GM19328 (cell line): ENCODE measurements around the gene TCERG1.
"Not testable (repeated sequence)": the region's sequence is repeated elsewhere in the genome, so short reads cannot be mapped to it uniquely, and the experiment has no call there.

Experiments
- ATAC-seq: cut with Tn5 transposase; IDR thresholded peaks from one replicate; pipeline ENCODE4 v1.9.1; 2021; ENCODE audit warnings: mild to moderate bottlenecking, moderate library complexity; ENCODE audit not compliant: unreplicated experiment

The TCERG1 gene

GRCh38 chr5:146516151-146516475 lies 69.0 kb downstream of the TCERG1 start, which contains the start of gene GPR151:
Gene GPR151, minus strand, starts transcription at chr5:146516190. Its CDS starts 77 bp downstream, at chr5:146516113.
- ATAC-seq, result no peak

DNA sequence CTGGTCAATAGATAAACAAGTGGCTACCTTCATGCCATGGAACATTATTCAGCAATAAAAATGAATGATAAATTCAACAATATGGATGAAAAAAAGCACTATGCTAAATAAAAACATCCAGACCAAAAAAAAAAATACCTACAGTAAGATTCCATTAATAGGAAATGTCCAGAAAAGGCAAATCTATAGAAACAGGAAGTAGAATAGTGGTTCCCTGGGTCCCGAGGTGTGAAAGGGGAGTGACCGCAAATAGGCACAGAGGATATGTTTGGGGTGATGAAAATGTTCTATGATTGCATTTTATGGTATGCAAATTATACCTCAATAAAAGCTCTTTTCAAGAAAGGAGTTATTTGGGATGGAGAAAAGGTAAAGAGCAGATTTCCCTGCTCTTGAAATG lies 72.4 kb downstream of the TCERG1 start:
- no peak for ATAC-seq

DNA sequence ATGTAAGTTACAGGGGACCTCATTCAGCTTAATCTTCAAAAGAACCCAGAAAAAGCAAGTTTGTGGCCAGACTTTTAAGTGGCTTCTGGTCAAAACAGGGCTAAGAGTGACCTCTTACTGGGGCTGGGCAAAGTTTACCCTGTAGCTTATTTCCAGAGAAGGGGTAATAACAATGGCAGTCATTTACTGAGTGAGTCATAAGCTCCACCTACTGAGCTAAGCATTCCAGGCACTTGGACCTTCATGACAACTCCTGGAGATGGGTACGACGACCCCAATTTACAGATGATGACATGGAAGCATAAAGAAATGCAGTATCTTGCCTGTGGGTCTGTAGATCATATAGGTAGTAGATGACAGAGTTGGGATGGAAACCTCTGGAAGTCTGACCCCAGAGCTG lies 73.6 kb downstream of the TCERG1 start:
- no peak for ATAC-seq

GRCh38 chr5:146521403-146522106 lies 74.4 kb downstream of the TCERG1 start:
- ATAC-seq, result no peak

DNA sequence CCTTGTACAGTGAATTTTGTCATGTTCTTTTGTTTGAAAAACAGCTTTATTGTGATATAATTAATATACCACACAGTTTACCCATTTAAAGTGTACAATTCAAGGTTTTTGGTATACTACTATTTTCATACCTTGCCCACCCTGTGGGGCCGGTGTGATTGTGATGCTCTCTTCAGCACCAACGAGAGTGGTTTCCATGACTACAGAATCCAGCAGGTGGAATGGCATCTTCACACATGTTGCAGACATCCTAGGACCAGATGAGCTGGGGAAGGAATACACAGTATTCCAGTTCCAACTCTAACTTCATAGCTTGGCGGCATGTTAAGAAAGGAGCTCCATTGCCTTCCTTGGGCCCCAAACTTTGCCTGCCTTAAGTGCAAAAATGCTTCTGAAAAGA lies 76.6 kb downstream of the TCERG1 start:
- no peak for ATAC-seq

GRCh38 chr5:146527785-146528184 lies 80.7 kb downstream of the TCERG1 start:
- ATAC-seq, result no peak

GRCh38 chr5:146528236-146528635 lies 81.1 kb downstream of the TCERG1 start:
- no peak for ATAC-seq

- no peak for ATAC-seq
Observed at GRCh38 chr5:146529984-146530383, 82.9 kb downstream of the TCERG1 start.

GRCh38 chr5:146533260-146533857 lies 86.2 kb downstream of the TCERG1 start:
- peak; percentile 96 for ATAC-seq

GRCh38 chr5:146533882-146534281 lies 86.7 kb downstream of the TCERG1 start:
- ATAC-seq, result no peak

DNA sequence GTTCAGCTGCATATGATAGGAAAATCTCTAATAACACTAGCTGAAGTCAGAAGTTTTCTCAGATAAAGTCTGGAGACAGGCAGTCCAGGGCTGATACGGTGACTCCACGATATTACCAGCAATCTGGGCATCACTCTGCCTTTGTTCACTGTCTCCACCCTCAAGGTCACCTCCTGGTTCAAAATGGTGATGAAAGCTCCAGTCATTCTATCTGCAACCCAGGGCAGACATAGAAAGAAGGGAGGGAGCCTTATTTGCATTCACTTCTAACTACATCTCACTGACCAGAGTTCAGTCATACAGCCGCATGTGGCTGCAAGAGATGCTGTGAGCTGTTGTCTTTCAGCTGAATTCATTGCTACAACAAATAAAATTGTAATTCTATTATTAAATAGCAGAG lies 91.3 kb downstream of the TCERG1 start:
- no peak for ATAC-seq

- ATAC-seq, result no peak
Observed at GRCh38 chr5:146539973-146540372, 92.8 kb downstream of the TCERG1 start.

- ATAC-seq, result no peak
Observed at GRCh38 chr5:146540414-146540813, 93.3 kb downstream of the TCERG1 start.

DNA sequence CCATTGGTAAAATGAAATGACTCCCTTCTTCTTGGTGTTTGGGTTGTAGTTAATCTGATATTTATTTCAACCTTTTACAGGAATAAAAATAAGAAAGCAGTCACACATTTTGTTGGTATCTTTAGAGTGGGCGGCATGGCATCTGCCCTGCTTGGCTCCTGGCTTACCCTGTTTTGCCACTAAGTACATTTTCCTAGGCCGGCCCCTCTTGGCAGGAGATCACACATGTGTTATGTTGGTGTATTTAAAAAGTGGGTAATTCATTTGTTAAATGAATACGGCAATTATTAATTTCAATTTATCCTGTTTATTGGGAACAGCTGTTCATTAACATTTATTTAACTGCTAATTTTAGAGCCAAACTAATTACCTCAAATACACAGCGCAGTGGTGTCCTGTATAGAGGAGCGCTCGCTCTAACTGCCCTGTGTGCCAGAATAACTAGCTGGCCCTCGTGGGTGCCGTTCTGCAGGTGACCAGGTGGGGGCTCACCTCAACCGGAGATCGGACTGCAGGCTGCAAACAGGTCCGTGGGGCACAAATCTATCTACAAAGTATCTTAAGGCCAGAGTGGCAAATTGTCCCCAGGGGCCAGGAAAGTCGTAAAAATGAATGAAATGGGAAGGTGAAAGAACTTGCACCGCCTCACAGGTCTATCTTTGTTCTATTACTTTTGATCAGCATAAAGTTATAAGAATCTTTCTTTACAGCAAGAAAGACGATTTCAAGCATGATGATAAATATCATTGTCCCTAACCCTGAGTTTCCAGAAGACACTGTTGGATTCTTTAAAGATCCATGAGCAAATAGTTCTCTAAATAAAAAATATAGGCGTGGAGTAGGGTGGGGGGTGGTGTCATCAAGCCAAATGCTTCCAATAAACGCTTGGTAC lies 95.1 kb downstream of the TCERG1 start:
- ATAC-seq, result peak; percentile 99

DNA sequence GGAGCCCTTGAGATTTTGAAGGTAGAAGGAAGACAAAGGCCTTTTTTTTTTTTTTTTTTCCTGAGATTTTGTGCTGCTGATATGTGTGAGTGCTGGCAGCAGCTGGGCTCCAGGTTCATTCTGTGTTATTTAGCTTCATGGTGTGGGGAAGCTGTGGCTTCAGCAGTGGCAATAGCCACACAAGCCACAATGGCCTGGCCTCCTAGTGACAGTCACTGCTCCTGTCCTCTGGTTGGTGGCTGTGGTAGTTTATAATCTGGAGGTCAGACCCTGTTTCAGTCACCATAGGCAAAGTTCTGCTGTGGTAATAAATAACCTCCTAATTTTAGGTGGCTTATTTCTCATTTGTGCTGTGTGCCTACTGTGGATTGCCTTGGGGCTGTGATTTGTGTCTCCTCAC lies 97.1 kb downstream of the TCERG1 start:
- ATAC-seq, result no peak

GRCh38 chr5:146548781-146549449 lies 101.8 kb downstream of the TCERG1 start:
- no peak for ATAC-seq

DNA sequence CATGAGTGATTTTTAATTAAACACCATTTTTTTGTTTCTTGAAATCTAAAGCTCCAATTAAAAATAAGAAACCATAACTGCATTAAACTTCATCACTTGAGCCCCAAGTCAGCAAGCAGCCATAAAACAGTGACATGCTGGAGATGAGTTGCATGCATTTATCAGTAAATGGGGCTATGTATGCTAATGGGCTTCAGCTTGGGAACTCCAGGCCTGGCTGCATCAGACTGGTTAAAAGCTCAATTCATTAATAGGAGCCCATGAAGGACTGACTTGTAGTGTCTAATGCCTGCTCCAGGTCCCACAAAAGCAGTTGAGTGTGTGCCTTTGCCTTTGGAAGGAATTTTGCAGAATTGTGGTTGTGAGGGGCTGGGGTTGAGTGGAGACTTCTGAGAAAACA lies 102.5 kb downstream of the TCERG1 start:
- ATAC-seq, result no peak

DNA sequence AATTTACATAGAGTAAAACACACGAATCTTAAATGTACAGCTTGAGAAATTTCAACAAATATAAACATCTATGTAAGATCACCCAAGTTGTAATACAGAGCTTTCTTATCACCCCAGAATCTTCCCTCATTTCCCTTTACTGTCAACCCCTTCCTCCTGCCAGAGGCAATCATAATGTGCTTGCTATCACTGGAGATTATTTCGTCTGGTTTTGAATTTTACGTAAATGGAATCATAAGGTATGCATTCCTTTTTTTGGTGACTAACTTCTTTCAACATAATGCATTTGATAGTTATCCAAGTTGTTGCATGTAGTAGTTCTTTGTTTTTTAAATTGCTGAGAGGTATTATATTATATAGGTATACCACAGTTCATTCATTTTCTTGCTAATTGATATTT lies 106.3 kb downstream of the TCERG1 start:
- ATAC-seq, result no peak

- ATAC-seq, result not testable (repeated sequence)
Observed at GRCh38 chr5:146556884-146557283, 109.8 kb downstream of the TCERG1 start.

GRCh38 chr5:146560205-146560812 lies 113.2 kb downstream of the TCERG1 start:
- ATAC-seq, result no peak
